ENCODE measurements around the gene SMIM38. TPM values are rescaled to one million over a fixed set of nuclear protein-coding genes. Genes with fewer than 3 reads are reported as not detected.

The SMIM38 gene
- total and polyA plus RNA-seq, 9 of the 15 experiments (the other 6 are each of a cell fraction or from before 2014, with no cell fraction given) = 0.07 to 1.2 (median 0.21) TPM; not detected in 2

GRCh38 chr11:69155302-69156234 lies at the start of gene SMIM38 (continued):
- no peak for TF ChIP-seq FOXO4 (CRISPR knock-in tag; IDR thresholded peaks at IDR 0.05)
- TF ChIP-seq CCAR2 (IDR thresholded peaks at IDR 0.05; ENCODE audit: low read depth, low read length) = no peak
- TF ChIP-seq HINFP (tag; conservative IDR thresholded peaks at IDR 0.05; ENCODE audit: low read depth) = no peak
- no peak for TF ChIP-seq CHCHD3 (CRISPR knock-in tag; IDR thresholded peaks at IDR 0.05)
- TF ChIP-seq SLC30A9 (CRISPR knock-in tag; IDR thresholded peaks at IDR 0.05) = no peak
- no peak for TF ChIP-seq ZNF778 (CRISPR knock-in tag; IDR thresholded peaks at IDR 0.05)
- TF ChIP-seq L3MBTL2 (IDR thresholded peaks at IDR 0.05) = peak; percentile 58; the same call in 1 of the 2 replicates
- TF ChIP-seq GATA2 (CRISPR knock-in tag; IDR thresholded peaks at IDR 0.05) = no peak
- TF ChIP-seq BMI1 (IDR thresholded peaks at IDR 0.05; ENCODE audit: low read length) = no peak
- no peak for TF ChIP-seq TAF9B (IDR thresholded peaks at IDR 0.05; ENCODE audit: partially characterized antibody)
